Activated naive CD4-positive, alpha-beta T cell treated with anti-CD3 and anti-CD28 coated beads, Interleukin-2, amount 10 ng/mL, durations not matched to agents 7 days and 5 days (primary cell): ENCODE results near the gene NOL8.

ENCODE experiments used
- CTCF ChIA-PET: fragments of 350-600 bp; sonication (Branson Sonifier 250); formaldehyde crosslinking; loops from one replicate; lab custom pipeline; 2021; ENCODE audit warnings: antibody characterized with exemption; lab: Charles Lee
- DNase-seq: peaks from one replicate; pipeline ENCODE4 v3.0.0-alpha.2; 2020
- H3K27ac Mint-ChIP-seq: one replicate; pipeline ENCODE4 v1.8.0; 2021; ENCODE audit warnings: mild to moderate bottlenecking, moderate library complexity, mixed read lengths
- H3K27me3 Mint-ChIP-seq: one replicate; pipeline ENCODE4 v1.8.0; 2021; ENCODE audit warnings: mild to moderate bottlenecking, mixed read lengths
- H3K36me3 Mint-ChIP-seq: one replicate; pipeline ENCODE4 v1.8.0; 2021; ENCODE audit warnings: mixed read lengths
- H3K4me1 Mint-ChIP-seq: one replicate; pipeline ENCODE4 v1.8.0; 2021; ENCODE audit warnings: mixed read lengths
- H3K4me3 Mint-ChIP-seq: one replicate; pipeline ENCODE4 v1.8.0; 2021; ENCODE audit warnings: mild to moderate bottlenecking, moderate library complexity, mixed read lengths
- H3K9me3 Mint-ChIP-seq: one replicate; pipeline ENCODE4 v1.8.0; 2021; ENCODE audit warnings: mixed read lengths

NOL8 gene

DNA sequence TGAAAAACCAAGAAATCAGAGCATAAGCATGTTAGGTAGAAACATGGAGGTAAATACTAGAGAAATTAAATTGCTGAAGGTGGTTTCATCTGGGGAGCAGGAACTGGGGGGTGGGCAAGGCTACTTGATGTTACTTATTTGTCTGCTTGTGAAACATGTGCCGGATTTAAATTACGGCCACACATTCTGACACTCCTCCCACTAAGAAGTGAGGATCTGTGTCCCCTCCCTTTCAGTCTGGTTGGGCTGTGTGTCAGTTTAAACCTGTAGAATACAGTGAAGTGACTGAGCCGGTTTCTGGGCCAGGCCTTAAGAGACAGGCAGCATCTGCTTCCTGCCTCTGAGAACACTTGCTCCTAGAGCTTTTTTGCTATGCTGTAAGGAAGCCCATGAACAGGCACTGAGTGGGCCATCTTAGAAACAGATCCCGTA lies 29.3 kb downstream of the NOL8 start:
- Mint-ChIP-seq H3K4me3 (no peak overlapping the region), H3K36me3 (peaks cover 41% of the 10 kb centered on the region), H3K4me1 (peaks cover 59% of the 10 kb centered on the region), H3K27ac (peak overlapping the region; percentile 51), H3K27me3 (peaks cover 4% of the 10 kb centered on the region), H3K9me3 (no peaks in the 10 kb centered on the region)
- no peak for DNase-seq
- CTCF ChIA-PET, result interaction anchor here (1.4 to 1.8 kb wide), 2 partner anchors 18 to 156 kb away, joined by 3 to 6 read pairs; no protein-coding TSS in a partner anchor

DNA sequence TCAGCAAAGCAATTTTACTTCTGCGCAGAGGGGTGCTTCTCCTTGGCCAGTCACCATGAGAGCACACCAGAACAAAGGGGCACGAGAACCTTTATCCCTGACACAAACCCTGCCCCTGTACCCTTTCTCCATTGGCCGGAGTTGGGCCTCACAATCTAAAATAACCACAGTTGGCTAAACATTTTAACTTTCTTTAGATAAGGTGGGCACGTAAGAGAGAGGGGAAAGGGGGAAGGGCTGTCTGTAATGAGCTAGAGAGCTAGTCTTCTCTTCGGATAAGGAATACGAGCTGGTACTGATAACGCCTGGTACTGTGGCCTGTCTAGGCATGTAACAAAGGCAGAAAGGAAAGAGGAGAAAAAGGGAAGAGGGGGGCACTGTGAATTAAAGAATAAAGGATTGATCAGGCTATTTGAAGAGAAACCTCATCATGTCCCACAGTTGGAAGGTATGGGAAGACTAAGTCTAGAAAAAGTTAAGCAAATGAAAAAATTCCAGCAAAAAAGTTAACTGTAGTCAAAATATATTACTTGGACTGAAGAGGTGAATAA lies 29.8 kb downstream of the NOL8 start:
- Mint-ChIP-seq H3K4me3 (peak overlapping the region; percentile 30), H3K27me3 (peaks cover 4% of the 10 kb centered on the region), H3K36me3 (peaks cover 44% of the 10 kb centered on the region), H3K9me3 (no peaks in the 10 kb centered on the region), H3K27ac (peak overlapping the region; percentile 51), H3K4me1 (peaks cover 65% of the 10 kb centered on the region)
- no peak for DNase-seq
- CTCF ChIA-PET, result interaction anchor here (0.8 to 1.4 kb wide), 2 partner anchors 18 to 155 kb away, joined by 3 to 4 read pairs; no protein-coding TSS in a partner anchor

DNA sequence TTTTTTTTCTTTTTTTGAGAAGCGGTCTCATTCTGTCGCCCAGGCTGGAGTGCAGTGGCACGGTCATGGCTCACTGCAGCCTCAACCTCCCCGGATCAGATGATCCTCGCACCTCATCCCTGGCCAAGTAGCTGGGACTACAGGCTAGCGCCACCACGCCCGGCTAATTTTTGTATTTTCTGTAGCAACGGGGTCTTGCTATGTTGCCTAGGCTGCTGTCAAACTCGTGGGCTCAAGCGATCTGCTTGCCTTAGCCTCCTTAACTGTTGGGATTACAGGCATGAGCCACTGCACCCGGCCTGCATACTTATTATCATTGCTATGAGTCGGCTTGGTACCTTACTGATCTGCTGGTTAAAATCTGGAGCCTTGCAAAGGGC lies 30.9 kb downstream of the NOL8 start:
- CTCF ChIA-PET, result no interaction called here
- peak overlapping the region; percentile 97 for H3K27ac Mint-ChIP-seq
- DNase-seq, result peak; percentile 31
- peaks cover 50% of the 10 kb centered on the region for H3K36me3 Mint-ChIP-seq
- peaks cover 70% of the 10 kb centered on the region for H3K4me1 Mint-ChIP-seq
- H3K27me3 Mint-ChIP-seq, result peaks cover 4% of the 10 kb centered on the region
- H3K4me3 Mint-ChIP-seq, result peak overlapping the region; percentile 97
- no peaks in the 10 kb centered on the region for H3K9me3 Mint-ChIP-seq

DNA sequence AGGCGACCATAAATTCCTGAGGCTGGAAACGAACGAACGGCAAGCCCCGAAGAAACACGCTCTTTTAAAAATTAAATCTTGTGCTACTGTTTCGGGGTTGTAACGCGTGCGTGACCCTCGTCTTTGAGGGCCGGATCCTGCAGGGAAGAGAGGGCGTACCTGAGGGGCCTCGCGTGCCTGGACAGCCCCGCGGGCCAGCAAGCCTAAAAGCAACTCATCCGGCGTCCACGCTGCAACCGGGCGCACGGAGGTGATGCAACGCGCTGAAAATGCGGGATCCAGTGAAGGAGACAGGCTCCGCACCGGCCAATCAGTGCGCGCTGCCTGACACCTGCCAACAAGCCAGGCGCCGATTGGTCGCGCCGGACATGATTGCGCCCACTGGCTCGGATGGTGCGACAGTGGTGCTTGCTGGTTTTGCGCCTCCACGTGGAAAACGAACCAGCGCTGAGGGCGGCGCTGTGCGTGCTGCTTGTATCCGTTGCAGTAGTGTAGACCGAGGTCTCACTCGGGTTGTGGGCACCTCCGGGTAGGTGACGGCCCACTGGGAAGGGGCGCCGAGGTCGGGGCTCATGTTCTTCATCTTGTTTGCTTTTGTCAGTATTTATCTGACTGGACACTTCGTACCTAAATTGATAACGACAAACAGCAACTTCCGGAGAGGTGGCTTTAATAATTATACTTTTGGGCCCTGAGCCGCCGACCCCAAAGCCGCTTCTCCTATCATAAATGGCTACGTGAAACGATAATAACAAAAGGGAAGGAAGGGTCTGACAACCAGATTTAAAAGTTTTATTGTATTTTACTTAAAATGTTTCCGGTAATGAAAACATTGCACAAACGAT lies 31.5 kb downstream of the NOL8 start, which contains the start of gene IARS1:
IARS1 (minus strand) TSS at position 246 of the 845 bp plus-strand sequence. CDS start 4,278 bp downstream, outside the sequence.
- Mint-ChIP-seq H3K9me3 (no peaks in the 10 kb centered on the region), H3K27me3 (peaks cover 4% of the 10 kb centered on the region), H3K36me3 (peaks cover 45% of the 10 kb centered on the region), H3K4me3 (peak within 1 kb of the TSS; percentile 97), H3K27ac (peak within 1 kb of the TSS; percentile 97), H3K4me1 (peaks cover 70% of the 10 kb centered on the region)
- CTCF ChIA-PET, result no interaction called here
- DNase-seq, result peak; percentile 100

DNA sequence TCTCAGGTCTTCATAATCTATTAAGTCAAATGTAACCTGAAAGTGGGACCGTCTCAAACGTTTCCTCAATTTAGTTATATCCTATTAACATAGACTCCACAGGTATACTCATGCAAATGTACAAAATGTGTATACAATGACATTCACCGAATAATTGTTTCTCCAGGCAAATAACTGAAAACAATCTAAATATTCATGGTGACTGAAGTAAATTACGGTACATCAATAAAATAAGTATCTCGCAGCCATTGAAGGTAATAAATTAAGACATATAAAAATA lies 32.1 kb downstream of the NOL8 start:
- CTCF ChIA-PET, result no interaction called here
- peaks cover 68% of the 10 kb centered on the region for H3K4me1 Mint-ChIP-seq
- peak overlapping the region; percentile 97 for H3K27ac Mint-ChIP-seq
- H3K36me3 Mint-ChIP-seq, result peaks cover 47% of the 10 kb centered on the region
- H3K4me3 Mint-ChIP-seq, result peak overlapping the region; percentile 97
- no peak for DNase-seq
- peaks cover 4% of the 10 kb centered on the region for H3K27me3 Mint-ChIP-seq
- no peaks in the 10 kb centered on the region for H3K9me3 Mint-ChIP-seq

DNA sequence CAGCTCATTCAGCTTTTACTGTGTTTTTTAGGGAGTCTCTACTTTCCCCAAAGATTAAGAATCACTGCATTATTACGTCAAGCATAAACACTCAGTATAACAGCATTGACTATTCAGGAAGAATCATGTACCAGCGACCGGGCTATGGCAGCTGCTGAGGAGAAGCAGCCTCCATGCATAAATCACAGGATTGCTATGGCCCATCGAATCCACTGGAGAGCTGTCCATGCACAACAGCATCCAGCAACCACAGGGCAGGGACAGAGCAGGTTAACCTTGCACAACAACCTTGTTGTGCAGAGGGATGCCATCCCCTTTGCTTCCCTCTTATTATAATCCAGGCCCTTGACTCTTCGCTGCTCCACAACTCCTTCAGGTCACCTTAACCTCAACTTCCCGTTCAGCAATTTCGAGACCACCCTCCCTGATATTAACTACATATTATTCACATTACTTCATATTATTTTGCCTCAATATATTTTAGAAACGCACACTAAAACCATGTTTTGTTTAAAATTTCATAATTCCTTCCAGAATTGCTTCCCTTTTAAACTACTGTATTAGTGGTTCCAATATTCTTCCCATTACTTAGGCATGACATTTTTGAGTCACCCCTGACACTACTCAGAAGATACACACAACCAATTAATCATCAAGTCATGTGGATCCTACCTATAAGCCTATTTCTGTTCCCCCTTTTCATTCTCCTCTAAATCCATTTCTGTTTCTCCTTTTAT lies 32.6 kb downstream of the NOL8 start:
- H3K4me1 Mint-ChIP-seq, result peaks cover 63% of the 10 kb centered on the region
- no peaks in the 10 kb centered on the region for H3K9me3 Mint-ChIP-seq
- peak overlapping the region; percentile 97 for H3K4me3 Mint-ChIP-seq
- DNase-seq, result no peak
- CTCF ChIA-PET, result no interaction called here
- H3K27me3 Mint-ChIP-seq, result peaks cover 4% of the 10 kb centered on the region
- H3K27ac Mint-ChIP-seq, result peak overlapping the region; percentile 97
- peaks cover 44% of the 10 kb centered on the region for H3K36me3 Mint-ChIP-seq

DNA sequence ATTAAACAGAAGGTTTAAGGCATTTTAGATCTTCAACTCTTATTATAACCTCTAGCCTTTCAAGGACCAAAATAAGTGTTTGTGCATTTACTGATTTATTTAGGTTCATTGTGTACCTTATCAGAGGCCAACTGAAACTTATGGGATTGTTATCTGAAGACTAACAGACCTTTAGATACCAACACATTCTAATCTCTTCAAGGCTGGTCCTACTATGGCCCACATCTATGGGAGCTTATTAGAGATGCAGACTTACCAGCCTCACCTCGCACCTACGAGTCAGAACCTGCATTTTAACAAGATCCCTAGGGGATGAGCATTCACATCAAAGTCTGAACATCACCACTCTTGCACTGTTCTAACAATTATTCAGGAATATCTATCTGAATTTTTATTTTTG lies 33.6 kb downstream of the NOL8 start:
- DNase-seq, result no peak
- peaks cover 39% of the 10 kb centered on the region for H3K36me3 Mint-ChIP-seq
- no peaks in the 10 kb centered on the region for H3K9me3 Mint-ChIP-seq
- H3K27me3 Mint-ChIP-seq, result peaks cover 4% of the 10 kb centered on the region
- CTCF ChIA-PET, result interaction anchor here (1.8 kb wide), 1 partner anchor 151 kb away, joined by 3 read pairs; no protein-coding TSS in a partner anchor
- H3K27ac Mint-ChIP-seq, result no peak overlapping the region
- peaks cover 55% of the 10 kb centered on the region for H3K4me1 Mint-ChIP-seq
- H3K4me3 Mint-ChIP-seq, result peak overlapping the region; percentile 97

DNA sequence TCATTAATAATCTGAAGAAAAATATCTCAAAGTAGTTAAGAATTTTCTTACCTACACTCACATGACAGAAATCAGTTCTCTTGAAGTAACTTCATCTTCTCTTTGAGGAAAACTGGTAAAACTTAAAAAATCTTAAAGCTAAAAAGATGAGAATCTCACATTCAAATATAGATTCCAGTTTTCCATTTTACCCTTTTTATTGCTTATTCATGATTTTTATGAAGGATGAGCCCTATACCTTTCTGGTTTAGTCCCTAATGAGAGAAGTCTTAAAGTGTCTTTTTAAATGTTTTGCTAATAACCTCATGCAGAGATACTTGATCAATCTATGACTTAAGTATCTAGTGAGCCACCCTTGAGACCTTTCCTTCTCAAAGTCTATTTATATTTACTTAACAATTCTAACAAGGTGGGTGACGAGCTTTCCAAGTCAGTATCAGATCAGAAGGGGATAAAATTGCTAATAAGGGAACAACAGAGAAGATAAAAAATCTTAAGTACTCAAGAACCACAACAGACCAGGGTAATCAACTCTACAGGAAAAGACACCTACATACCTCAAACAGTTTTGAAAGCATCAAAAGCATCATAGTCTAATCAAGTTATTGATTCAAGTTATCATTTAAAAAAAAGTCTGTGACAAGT lies 34.2 kb downstream of the NOL8 start:
- no peaks in the 10 kb centered on the region for H3K9me3 Mint-ChIP-seq
- no peak for DNase-seq
- CTCF ChIA-PET, result interaction anchor here (1.8 kb wide), 1 partner anchor 150 kb away, joined by 3 read pairs; no protein-coding TSS in a partner anchor

DNA sequence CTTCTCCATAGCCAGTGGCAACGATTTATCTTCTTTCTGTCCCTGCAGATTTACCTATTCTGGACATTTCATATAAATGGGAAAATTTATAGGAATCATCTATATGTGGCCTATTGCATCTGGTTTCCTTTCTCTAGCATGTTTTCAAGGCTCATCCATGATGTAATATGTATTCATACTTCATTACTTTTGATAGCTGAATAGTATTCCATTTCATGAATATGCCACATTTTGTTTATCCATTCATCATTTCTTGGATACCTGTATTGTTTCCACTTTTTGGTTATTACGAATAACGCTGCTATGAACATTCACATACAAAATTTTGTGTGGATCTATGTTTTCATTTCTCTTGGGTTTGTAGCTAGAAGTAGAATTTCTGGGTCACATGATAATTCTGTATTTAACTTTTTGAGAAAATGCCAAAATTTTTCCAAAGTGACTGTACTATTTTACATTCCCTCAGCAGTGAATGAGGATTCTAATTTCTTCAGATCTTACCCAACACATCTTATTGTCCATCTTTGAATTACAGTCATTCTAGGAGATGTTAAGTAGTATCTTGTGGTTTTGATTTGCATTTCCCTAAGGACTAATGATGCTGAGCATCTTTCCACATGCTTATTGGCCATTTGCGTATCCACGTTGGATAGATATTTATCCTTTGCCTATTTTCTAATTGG lies 35.3 kb downstream of the NOL8 start:
- Mint-ChIP-seq H3K27me3 (peaks cover 4% of the 10 kb centered on the region), H3K36me3 (peaks cover 47% of the 10 kb centered on the region), H3K4me1 (peaks cover 43% of the 10 kb centered on the region), H3K9me3 (no peaks in the 10 kb centered on the region), H3K27ac (no peak overlapping the region), H3K4me3 (no peak overlapping the region)
- no peak for DNase-seq
- CTCF ChIA-PET, result interaction anchor here (1.8 kb wide), 1 partner anchor 149 kb away, joined by 3 read pairs; no protein-coding TSS in a partner anchor

More for the DNA sequence above, 34.2 kb downstream of the NOL8 start:
- H3K4me1 Mint-ChIP-seq, result peaks cover 53% of the 10 kb centered on the region
- H3K36me3 Mint-ChIP-seq, result peaks cover 39% of the 10 kb centered on the region
- peak overlapping the region; percentile 35 for H3K27ac Mint-ChIP-seq
- H3K27me3 Mint-ChIP-seq, result peaks cover 4% of the 10 kb centered on the region
- H3K4me3 Mint-ChIP-seq, result no peak overlapping the region

DNA sequence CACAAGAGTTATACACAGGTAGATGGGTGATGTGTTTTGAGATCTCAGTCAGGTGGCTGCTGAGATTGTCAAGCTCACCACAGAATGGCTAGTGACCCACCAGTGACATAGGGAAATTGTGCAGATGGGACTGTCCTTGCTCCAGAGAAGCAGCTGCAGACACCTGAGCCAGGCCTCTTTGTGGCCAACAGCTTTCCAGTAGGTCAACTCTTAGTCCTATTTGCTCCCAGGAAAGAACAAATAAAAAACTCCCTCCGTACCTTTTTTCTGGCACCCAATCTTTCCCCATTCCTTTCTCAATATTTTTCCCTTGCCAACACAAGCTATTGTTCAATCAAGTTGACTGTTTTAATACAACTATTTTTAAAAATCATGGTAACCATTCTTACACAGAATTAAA lies 45.8 kb downstream of the NOL8 start:
- H3K4me1 Mint-ChIP-seq, result peaks cover 32% of the 10 kb centered on the region
- CTCF ChIA-PET, result interaction anchor here (1.4 kb wide), 1 partner anchor 140 kb away, joined by 5 read pairs; no protein-coding TSS in a partner anchor
- H3K36me3 Mint-ChIP-seq, result peaks cover 61% of the 10 kb centered on the region
- no peaks in the 10 kb centered on the region for H3K27me3 Mint-ChIP-seq
- H3K9me3 Mint-ChIP-seq, result no peaks in the 10 kb centered on the region
- H3K27ac Mint-ChIP-seq, result no peak overlapping the region
- no peak overlapping the region for H3K4me3 Mint-ChIP-seq
- DNase-seq, result no peak

DNA sequence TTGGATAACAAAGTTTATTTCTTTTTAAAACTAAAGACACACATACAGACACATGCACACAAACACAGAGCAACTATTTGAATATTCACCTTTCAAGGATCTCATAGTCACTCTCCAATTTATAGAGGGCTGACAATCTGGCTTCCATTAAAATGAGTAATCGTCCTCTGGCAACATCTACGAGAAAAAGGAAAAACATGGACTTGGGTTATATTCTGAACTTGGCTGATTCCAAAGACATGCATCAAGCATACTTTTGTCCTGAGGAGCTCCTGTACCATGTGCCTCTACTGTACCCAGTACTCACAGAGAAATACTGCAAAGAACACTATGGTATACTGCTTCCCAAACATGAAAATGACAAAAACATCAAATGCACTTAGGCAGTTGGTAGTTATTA lies 47.0 kb downstream of the NOL8 start:
- no peak overlapping the region for H3K4me3 Mint-ChIP-seq
- no peak overlapping the region for H3K27ac Mint-ChIP-seq
- peaks cover 63% of the 10 kb centered on the region for H3K36me3 Mint-ChIP-seq
- CTCF ChIA-PET, result interaction anchor here (0.6 to 1.4 kb wide), 3 partner anchors 17 to 1686 kb away, joined by 3 to 5 read pairs (median 3); no protein-coding TSS in a partner anchor
- H3K27me3 Mint-ChIP-seq, result no peaks in the 10 kb centered on the region
- H3K9me3 Mint-ChIP-seq, result no peaks in the 10 kb centered on the region
- peaks cover 32% of the 10 kb centered on the region for H3K4me1 Mint-ChIP-seq
- no peak for DNase-seq

DNA sequence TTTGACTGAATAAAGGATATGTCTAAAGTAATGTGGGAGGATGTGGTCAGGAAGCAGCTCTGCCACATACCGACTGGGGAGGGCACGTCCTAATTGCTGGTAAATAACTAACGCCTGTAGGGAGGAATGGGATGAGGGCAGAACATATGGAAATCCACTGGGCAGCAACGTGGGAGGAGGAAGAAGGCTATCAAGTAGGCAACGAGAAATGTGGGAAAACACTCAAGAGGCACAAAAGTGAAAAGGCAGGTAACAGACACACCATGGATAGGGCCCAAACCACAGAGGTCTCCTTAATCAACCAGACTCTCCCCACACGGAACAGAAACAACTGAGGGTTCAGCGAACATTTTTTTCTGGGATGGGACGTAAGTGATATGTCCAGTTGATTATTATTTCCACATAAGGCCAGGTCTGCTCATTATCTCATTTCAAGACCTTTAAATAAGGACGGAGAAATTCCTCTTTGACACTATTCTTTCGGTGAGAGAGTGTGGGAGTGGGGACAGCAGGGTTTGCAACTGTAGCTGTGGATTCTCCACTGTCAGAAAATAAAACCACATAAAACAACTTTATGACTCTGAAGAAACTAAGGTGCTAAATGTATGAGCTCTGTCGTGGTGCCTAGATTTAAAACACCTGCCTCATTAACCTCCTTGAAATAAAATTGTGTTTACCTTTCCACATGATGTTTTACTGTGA lies 48.7 kb downstream of the NOL8 start:
- peaks cover 66% of the 10 kb centered on the region for H3K36me3 Mint-ChIP-seq
- H3K9me3 Mint-ChIP-seq, result no peaks in the 10 kb centered on the region
- CTCF ChIA-PET, result interaction anchor here (2.2 kb wide), 1 partner anchor 137 kb away, joined by 9 read pairs; no protein-coding TSS in a partner anchor
- no peaks in the 10 kb centered on the region for H3K27me3 Mint-ChIP-seq
- H3K4me3 Mint-ChIP-seq, result no peak overlapping the region
- peaks cover 32% of the 10 kb centered on the region for H3K4me1 Mint-ChIP-seq
- DNase-seq, result peak; percentile 30
- peak overlapping the region; percentile 47 for H3K27ac Mint-ChIP-seq
